ENCODE data around the gene HAO1.

- TF ChIP-seq, protein P1, sequence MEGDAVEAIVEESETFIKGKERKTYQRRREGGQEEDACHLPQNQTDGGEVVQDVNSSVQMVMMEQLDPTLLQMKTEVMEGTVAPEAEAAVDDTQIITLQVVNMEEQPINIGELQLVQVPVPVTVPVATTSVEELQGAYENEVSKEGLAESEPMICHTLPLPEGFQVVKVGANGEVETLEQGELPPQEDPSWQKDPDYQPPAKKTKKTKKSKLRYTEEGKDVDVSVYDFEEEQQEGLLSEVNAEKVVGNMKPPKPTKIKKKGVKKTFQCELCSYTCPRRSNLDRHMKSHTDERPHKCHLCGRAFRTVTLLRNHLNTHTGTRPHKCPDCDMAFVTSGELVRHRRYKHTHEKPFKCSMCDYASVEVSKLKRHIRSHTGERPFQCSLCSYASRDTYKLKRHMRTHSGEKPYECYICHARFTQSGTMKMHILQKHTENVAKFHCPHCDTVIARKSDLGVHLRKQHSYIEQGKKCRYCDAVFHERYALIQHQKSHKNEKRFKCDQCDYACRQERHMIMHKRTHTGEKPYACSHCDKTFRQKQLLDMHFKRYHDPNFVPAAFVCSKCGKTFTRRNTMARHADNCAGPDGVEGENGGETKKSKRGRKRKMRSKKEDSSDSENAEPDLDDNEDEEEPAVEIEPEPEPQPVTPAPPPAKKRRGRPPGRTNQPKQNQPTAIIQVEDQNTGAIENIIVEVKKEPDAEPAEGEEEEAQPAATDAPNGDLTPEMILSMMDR (conservative IDR thresholded peaks at IDR 0.05; ENCODE audit: low read length): no peak
- TF ChIP-seq EZH2phosphoT487 (IDR thresholded peaks at IDR 0.05; ENCODE audit: borderline replicate concordance): no peak
Measured at GRCh38 chr20:7883741-7884140, 56.5 kb downstream of the HAO1 start.

Measured in Loucy (cell line).